PFSK-1 (cell line): ENCODE results near the gene ERC1.

ENCODE experiments used
- POLR2AphosphoS5 ChIP-seq: IDR thresholded peaks from 2 replicates; pipeline ENCODE4 v1.6.1; 2012; ENCODE audit warnings: low read depth, mild to moderate bottlenecking, control low read depth, low read length, moderate library complexity
- SIN3A ChIP-seq: IDR thresholded peaks from 2 replicates; pipeline ENCODE4 v1.6.1; 2012; ENCODE audit warnings: mild to moderate bottlenecking, low read length, moderate library complexity, borderline replicate concordance; ENCODE audit not compliant: insufficient read depth
- TAF1 ChIP-seq: IDR thresholded peaks from 2 replicates; pipeline ENCODE4 v1.6.1; 2012; ENCODE audit warnings: low read length, control low read depth, borderline replicate concordance; ENCODE audit not compliant: insufficient read depth
- TF ChIP-seq, protein P1 (sequence below), 2 experiments: IDR thresholded peaks; 2 replicates each; pipeline versions ENCODE4 v1.6.1 to v1.8.0; 2011 to 2012; ENCODE audit warnings: low read depth in 2 of 2, low read length in 2 of 2, control low read depth in 1 of 2, inconsistent platforms in 1 of 2, mild to moderate bottlenecking in 1 of 2, moderate library complexity in 1 of 2; ENCODE audit not compliant: insufficient read depth in 1 of 2

DNA sequence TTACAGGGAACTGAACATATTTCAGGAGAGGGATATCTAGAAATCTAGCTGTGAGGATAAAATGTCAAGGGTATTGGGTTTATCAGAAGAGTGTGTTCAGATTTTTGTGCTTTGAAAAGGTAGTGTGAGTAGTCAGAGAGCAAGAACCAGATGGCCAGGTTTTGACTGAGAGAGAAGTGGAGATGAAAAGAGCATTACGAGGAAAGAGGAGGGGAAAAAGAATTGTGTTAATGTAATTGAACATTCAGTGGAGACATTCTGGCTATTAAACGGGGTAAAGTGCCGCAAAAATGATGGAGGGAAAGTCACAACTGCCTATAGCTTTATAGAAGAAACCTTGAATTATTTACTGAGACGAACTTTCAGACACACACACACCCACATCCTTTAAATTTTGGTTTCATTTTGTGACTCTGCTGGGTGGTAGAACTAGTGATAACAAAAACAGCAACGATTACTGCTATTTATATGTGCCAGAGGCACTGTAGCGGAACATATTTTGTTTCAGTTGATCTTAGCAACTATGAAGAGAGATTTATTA lies 213.6 kb downstream of the ERC1 start:
- no peak for TF ChIP-seq TAF1
- TF ChIP-seq POLR2AphosphoS5 = no peak
- no peak for TF ChIP-seq SIN3A
- TF ChIP-seq, protein P1, sequence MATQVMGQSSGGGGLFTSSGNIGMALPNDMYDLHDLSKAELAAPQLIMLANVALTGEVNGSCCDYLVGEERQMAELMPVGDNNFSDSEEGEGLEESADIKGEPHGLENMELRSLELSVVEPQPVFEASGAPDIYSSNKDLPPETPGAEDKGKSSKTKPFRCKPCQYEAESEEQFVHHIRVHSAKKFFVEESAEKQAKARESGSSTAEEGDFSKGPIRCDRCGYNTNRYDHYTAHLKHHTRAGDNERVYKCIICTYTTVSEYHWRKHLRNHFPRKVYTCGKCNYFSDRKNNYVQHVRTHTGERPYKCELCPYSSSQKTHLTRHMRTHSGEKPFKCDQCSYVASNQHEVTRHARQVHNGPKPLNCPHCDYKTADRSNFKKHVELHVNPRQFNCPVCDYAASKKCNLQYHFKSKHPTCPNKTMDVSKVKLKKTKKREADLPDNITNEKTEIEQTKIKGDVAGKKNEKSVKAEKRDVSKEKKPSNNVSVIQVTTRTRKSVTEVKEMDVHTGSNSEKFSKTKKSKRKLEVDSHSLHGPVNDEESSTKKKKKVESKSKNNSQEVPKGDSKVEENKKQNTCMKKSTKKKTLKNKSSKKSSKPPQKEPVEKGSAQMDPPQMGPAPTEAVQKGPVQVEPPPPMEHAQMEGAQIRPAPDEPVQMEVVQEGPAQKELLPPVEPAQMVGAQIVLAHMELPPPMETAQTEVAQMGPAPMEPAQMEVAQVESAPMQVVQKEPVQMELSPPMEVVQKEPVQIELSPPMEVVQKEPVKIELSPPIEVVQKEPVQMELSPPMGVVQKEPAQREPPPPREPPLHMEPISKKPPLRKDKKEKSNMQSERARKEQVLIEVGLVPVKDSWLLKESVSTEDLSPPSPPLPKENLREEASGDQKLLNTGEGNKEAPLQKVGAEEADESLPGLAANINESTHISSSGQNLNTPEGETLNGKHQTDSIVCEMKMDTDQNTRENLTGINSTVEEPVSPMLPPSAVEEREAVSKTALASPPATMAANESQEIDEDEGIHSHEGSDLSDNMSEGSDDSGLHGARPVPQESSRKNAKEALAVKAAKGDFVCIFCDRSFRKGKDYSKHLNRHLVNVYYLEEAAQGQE (IDR thresholded peaks at IDR 0.05; ENCODE audit: insufficient read depth in 1 of 2, low read depth in 2 of 2, low read length in 2 of 2) = no peak
